GM12892 (cell line): ENCODE results near the gene DAB2IP.

Experiments used
- POLR2A ChIP-seq: IDR thresholded peaks from 2 replicates; pipeline ENCODE4 v1.6.1; 2011; ENCODE audit warnings: low read depth, low read length, control low read depth
- POLR2AphosphoS5 ChIP-seq: IDR thresholded peaks from 2 replicates; pipeline ENCODE4 v1.6.1; 2011; ENCODE audit warnings: low read depth, low read length, control low read depth
- TAF1 ChIP-seq: IDR thresholded peaks from 2 replicates; pipeline ENCODE4 v1.6.1; 2011; ENCODE audit warnings: low read depth, mild to moderate bottlenecking, control low read depth, low read length, borderline replicate concordance

DNA sequence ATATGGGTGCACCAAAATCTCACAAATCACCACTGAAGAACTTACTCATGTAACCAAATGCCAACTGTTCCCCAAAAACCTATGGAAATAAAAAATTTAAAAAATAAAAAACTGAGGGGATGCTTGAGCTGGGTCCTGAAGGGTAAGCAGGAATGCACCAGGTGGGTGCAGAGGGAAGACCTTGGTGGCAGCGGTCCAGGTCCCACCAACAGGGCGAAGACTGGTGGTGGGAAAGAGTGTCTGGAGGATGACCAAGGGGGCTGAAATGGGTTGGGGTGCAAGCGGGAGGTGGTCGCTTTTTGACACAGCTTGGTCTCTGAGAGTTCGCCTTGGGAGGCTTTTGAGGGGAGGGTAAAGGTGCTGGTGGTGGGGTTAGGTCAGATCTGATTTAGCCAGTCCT, 3.3 kb upstream of the DAB2IP start:
- TF ChIP-seq TAF1 (no peak), POLR2AphosphoS5 (no peak), POLR2A (no peak)
